Astrocyte of the cerebellum (primary cell): Measurements from ENCODE around the gene MDM1.

Source experiments
- DNase-seq: peaks from one replicate; pipeline ENCODE4 v3.0.0-alpha.2; 2011; ENCODE audit warnings: low read depth
- H3K4me3 ChIP-seq: 2 replicates; pipeline ENCODE4 v1.5.1; 2011; ENCODE audit warnings: mild to moderate bottlenecking, low read depth, low read length, moderate library complexity
- CTCF ChIP-seq: IDR thresholded peaks from 2 replicates; pipeline ENCODE4 v1.5.1; 2012; ENCODE audit warnings: low read length, low read depth, moderate library complexity, mild to moderate bottlenecking; ENCODE audit errors: missing control alignments
- in situ Hi-C: cut with HindIII; loops from 2 replicates; pipeline ENCODE4 v1.10.0; 2017; ENCODE audit warnings: low sequenced_read_pairs

The MDM1 gene

GRCh38 chr12:68286396-68286795 is 45.8 kb downstream of the MDM1 start:
- no peak for DNase-seq
- TF ChIP-seq CTCF = no peak
- H3K4me3 ChIP-seq = no peak overlapping the region
- in situ Hi-C loops = no loop called here

GRCh38 chr12:68285541-68285940 is 46.6 kb downstream of the MDM1 start:
- in situ Hi-C loops = no loop called here
- TF ChIP-seq CTCF = no peak
- DNase-seq = no peak
- no peak overlapping the region for H3K4me3 ChIP-seq

- no peak for DNase-seq
- TF ChIP-seq CTCF = no peak
- H3K4me3 ChIP-seq = no peak overlapping the region
- in situ Hi-C loops = no loop called here
These were observed 50.7 kb downstream of the MDM1 start for GRCh38 chr12:68281322-68282077.

GRCh38 chr12:68280240-68280639 is 51.9 kb downstream of the MDM1 start:
- in situ Hi-C loops = no loop called here
- TF ChIP-seq CTCF = no peak
- H3K4me3 ChIP-seq = no peak overlapping the region
- DNase-seq = no peak

GRCh38 chr12:68279227-68280054 is 52.7 kb downstream of the MDM1 start:
- TF ChIP-seq CTCF = no peak
- no peak overlapping the region for H3K4me3 ChIP-seq
- no peak for DNase-seq
- in situ Hi-C loops = no loop called here

GRCh38 chr12:68276402-68276930 is 55.7 kb downstream of the MDM1 start:
- DNase-seq = no peak
- H3K4me3 ChIP-seq = no peak overlapping the region
- TF ChIP-seq CTCF = no peak
- in situ Hi-C loops = no loop called here
